K562 (cell line): Measurements from ENCODE around the gene MMP27. TPM values are rescaled to one million over a fixed set of nuclear protein-coding genes. Genes with fewer than 3 reads are reported as not detected.

Experiments used
- ATAC-seq: fragments of 200-7000 bp; cut with Tn5 transposase; 3 replicates; pipeline ENCODE4 v1.9.1; 2020; ENCODE audit warnings: moderate library complexity
- BruUV-seq: library from RNA; stranded (reverse); fragments of 400-500 nt; replicated peaks from 2 replicates; lab custom pipeline; 2021; lab: Mats Ljungman, UMichigan
- CTCF ChIA-PET: fragments of 300-600 bp; formaldehyde crosslinking; extraction: SDS; loops from one replicate; lab custom pipeline; 2021; ENCODE audit warnings: low intra/inter-chr PET ratio; lab: Yijun Ruan, JAX
- POLR2A ChIA-PET: fragments of 300-600, 350-650 bp; sonication (Branson Sonifier 250); formaldehyde crosslinking; extraction: SDS; loops from one replicate; lab custom pipeline; 2021; ENCODE audit warnings: antibody characterized with exemption, inconsistent platforms; lab: Yijun Ruan, JAX
- DNase-seq, 4 experiments: peaks; one replicate each; pipeline versions ENCODE4 v3.0.0 to v3.0.0-alpha.2; 2011 to 2018; ENCODE audit warnings: low spot score in 3 of 4, mixed read lengths in 3 of 4; ENCODE audit errors: extremely low read depth in 1 of 4
- FAIRE-seq: peaks from 2 replicates; lab custom pipeline; 2011; peaks lifted over from hg19 to GRCh38; lab: Jason Lieb, UNC
- H2AFZ ChIP-seq: 2 replicates; pipeline ENCODE4 v1.6.0; 2011; ENCODE audit warnings: low read depth, low read length, control low read depth, inconsistent platforms
- H3K27ac ChIP-seq: fragments of 200-600 bp; 3 replicates; pipeline ENCODE4 v1.8.0; 2011; ENCODE audit warnings: low read depth, mild to moderate bottlenecking, control low read depth, inconsistent platforms, low read length, moderate library complexity, mixed read lengths; ENCODE audit errors: extremely low read depth
- H3K27me3 ChIP-seq, 2 experiments: fragments of 300-600 bp in 1 of 2; 2 replicates in 1 of 2; 3 replicates in 1 of 2; pipeline versions ENCODE4 v1.6.0 to v1.8.0; 2011; ENCODE audit warnings: inconsistent platforms in 2 of 2, low read length in 2 of 2, mild to moderate bottlenecking in 1 of 2, mixed read lengths in 1 of 2, moderate library complexity in 1 of 2; ENCODE audit not compliant: control insufficient read depth in 2 of 2, insufficient read depth in 2 of 2
- H3K36me3 ChIP-seq: fragments of 300-600 bp; 3 replicates; pipeline ENCODE4 v1.8.0; 2011; ENCODE audit warnings: mild to moderate bottlenecking, low read length, inconsistent platforms; ENCODE audit not compliant: control insufficient read depth, insufficient read depth
- H3K4me1 ChIP-seq, 2 experiments: fragments of 200-600 bp in 1 of 2; replicated peaks in 1 of 2; 2 replicates in 1 of 2; 3 replicates in 1 of 2; pipeline versions ENCODE4 v1.5.1 to v1.8.0; 2011; ENCODE audit warnings: inconsistent platforms in 2 of 2, low read length in 2 of 2, mild to moderate bottlenecking in 1 of 2, mixed read lengths in 1 of 2, moderate library complexity in 1 of 2; ENCODE audit not compliant: control insufficient read depth in 2 of 2, insufficient read depth in 2 of 2
- H3K4me2 ChIP-seq: 2 replicates; pipeline ENCODE4 v1.6.1; 2011; ENCODE audit warnings: low read length, control low read depth, inconsistent platforms, mixed read lengths; ENCODE audit not compliant: insufficient read depth
- H3K4me3 ChIP-seq: fragments of 200-600 bp; sonication (generic), shearing (Covaris generic); 2 replicates; pipeline ENCODE4 v1.5.1; 2016; ENCODE audit warnings: control low read depth, inconsistent platforms
- H3K79me2 ChIP-seq: fragments of 200-600 bp; 3 replicates; pipeline ENCODE4 v1.8.0; 2011; ENCODE audit warnings: low read length, inconsistent platforms; ENCODE audit not compliant: control insufficient read depth, insufficient read depth
- H3K9ac ChIP-seq, 2 experiments: 2 replicates each; pipeline versions ENCODE4 v1.6.0 to v1.6.1; 2011; ENCODE audit warnings: low read depth in 2 of 2, low read length in 2 of 2, control low read depth in 1 of 2, inconsistent platforms in 1 of 2, mild to moderate bottlenecking in 1 of 2, mixed read lengths in 1 of 2; ENCODE audit not compliant: insufficient read depth in 1 of 2
- H3K9me1 ChIP-seq: one replicate; pipeline ENCODE4 v1.6.0; 2011; ENCODE audit warnings: inconsistent platforms, mild to moderate bottlenecking, low read length, moderate library complexity; ENCODE audit not compliant: control insufficient read depth, insufficient read depth
- H3K9me3 ChIP-seq: replicated peaks from 2 replicates; pipeline ENCODE4 v1.5.1; 2011; ENCODE audit warnings: low read depth, low read length, inconsistent platforms; ENCODE audit not compliant: control insufficient read depth, insufficient read depth
- H4K20me1 ChIP-seq: replicated peaks from 2 replicates; pipeline ENCODE4 v1.6.1; 2011; ENCODE audit warnings: low read length, inconsistent platforms, mixed read lengths; ENCODE audit not compliant: control insufficient read depth, insufficient read depth
- BRF2 ChIP-seq: IDR thresholded peaks from 3 replicates; pipeline ENCODE4 v1.6.1; 2011; ENCODE audit warnings: borderline replicate concordance, mild to moderate bottlenecking; ENCODE audit not compliant: insufficient read length, insufficient read depth
- ELK3 ChIP-seq: fragments of 450-650 bp; formaldehyde crosslinking; IDR thresholded peaks from 2 replicates; pipeline ENCODE4 v1.4.0; 2020; ENCODE audit warnings: mild to moderate bottlenecking
- HLTF ChIP-seq: fragments of 450-650 bp; IDR thresholded peaks from 2 replicates; pipeline ENCODE4 v1.6.1; 2016
- KLF13 ChIP-seq: fragments of 450-650 bp; IDR thresholded peaks from 2 replicates; pipeline ENCODE4 v1.6.1; 2016; ENCODE audit warnings: missing genetic modification characterization, low read depth, mild to moderate bottlenecking, missing compliant biosample characterization, moderate library complexity, borderline replicate concordance
- KLF16 ChIP-seq: IDR thresholded peaks from 2 replicates; pipeline ENCODE4 v1.6.1; 2016; ENCODE audit warnings: antibody characterized with exemption
- NONO ChIP-seq, 2 experiments: fragments of 200-400 bp in 1 of 2; fragments of 450-650 bp in 1 of 2; formaldehyde crosslinking in 1 of 2; IDR thresholded peaks; 2 replicates each; pipeline ENCODE4 v1.6.1; 2017; ENCODE audit warnings: low read depth in 2 of 2, mild to moderate bottlenecking in 2 of 2, moderate library complexity in 2 of 2, low read length in 1 of 2
- PHF20 ChIP-seq: fragments of 450-650 bp; IDR thresholded peaks from 2 replicates; pipeline ENCODE4 v1.6.1; 2018; ENCODE audit not compliant: partially characterized antibody
- RBM15 ChIP-seq: fragments of 200-400 bp; formaldehyde crosslinking; IDR thresholded peaks from 2 replicates; pipeline ENCODE4 v1.6.1; 2018; ENCODE audit warnings: mild to moderate bottlenecking, low read length, moderate library complexity; ENCODE audit not compliant: insufficient read depth
- STAG1 ChIP-seq: sonication (generic); formaldehyde crosslinking; IDR thresholded peaks from 2 replicates; pipeline ENCODE4 v1.5.0; 2020; ENCODE audit warnings: missing genetic modification reagents, borderline replicate concordance
- ZC3H8 ChIP-seq: fragments of 450-650 bp; IDR thresholded peaks from 2 replicates; pipeline ENCODE4 v1.6.1; 2017
- ZNF311 ChIP-seq: fragments of 250-450 bp; sonication (Bioruptor Pico); IDR thresholded peaks from 2 replicates; pipeline ENCODE4 v1.4.0; 2020; ENCODE audit warnings: mild to moderate bottlenecking, moderate library complexity
- ZNF445 ChIP-seq: fragments of 250-450 bp; sonication (Bioruptor Pico); IDR thresholded peaks from 2 replicates; pipeline ENCODE4 v1.4.0; 2020; ENCODE audit warnings: low read depth, mild to moderate bottlenecking, moderate library complexity
- WGBS: fragments of 100-300 bp; shearing (Covaris generic); methylation state at CpG from one replicate; pipeline ENCODE4 v1.1.6; 2016; ENCODE audit warnings: low coverage, mixed read lengths; ENCODE audit not compliant: insufficient coverage; ENCODE audit errors: missing lambda C conversion rate; 5-methylcytosine and 5-hydroxymethylcytosine counted together
- in situ Hi-C: fragments of 300-500 bp; cut with MboI; formaldehyde crosslinking; loops from 4 replicates; pipeline ENCODE4 v1.15.0; 2018; ENCODE audit warnings: inconsistent platforms, mixed read lengths
- intact Hi-C: fragments of 100-400 bp; cut with micrococcal nuclease; formaldehyde crosslinking; loops from 2 replicates; pipeline ENCODE4 v1.14.2; 2022
- polyA plus RNA-seq, 8 experiments: library from polyadenylated mRNA; depleted of rRNA in 4 of 8; stranded (reverse) in 5 of 8; unstranded in 3 of 8; fragments of >200 nt; fragmentation: Nextera tagmentation in 2 of 8; fragmentation: Illumina TruSeq in 1 of 8; extraction: Ambion mirVana in 2 of 8; extraction: Trizol in 1 of 8; gene quantifications; 2 replicates each; pipeline versions ENCODE4 v1.2.1 to v1.2.3, GENCODE V29; 2011 to 2014; ENCODE audit warnings: inconsistent platforms in 1 of 8, missing spikeins in 1 of 8
- total RNA-seq, 7 experiments: library from RNA; depleted of rRNA in 6 of 7; stranded (reverse); fragments of >200 nt in 6 of 7; fragmentation: Illumina TruSeq in 2 of 7; extraction: Trizol in 2 of 7; gene quantifications; 2 replicates each; pipeline versions ENCODE4 v1.2.1 to v1.2.3, GENCODE V29; 2011 to 2021; ENCODE audit warnings: low replicate concordance in 1 of 7

MMP27 gene
- total and polyA plus RNA-seq, 9 of the 15 experiments (the other 6 are each of a cell fraction or from before 2014, with no cell fraction given), result not detected

- Histone ChIP-seq H3K4me2 (no peak overlapping the region), H3K9ac (no peak overlapping the region), H3K4me1 (no peaks in the 10 kb centered on the region), H3K9me1 (no peaks in the 10 kb centered on the region), H3K36me3 (no peaks in the 10 kb centered on the region)
- intact Hi-C loops, result no loop called here
- 0% methylated on average over 3 of the region's 3 CpGs for WGBS
- CTCF ChIA-PET, result no interaction called here
- TF ChIP-seq STAG1 (CRISPR knock-in tag) (no peak), NONO (IDR thresholded peaks at IDR 0.05; ENCODE audit: low read depth in 2 of 2, low read length in 1 of 2) (no peak), HLTF (no peak), KLF13 (no peak), KLF16 (no peak), ZNF445 (CRISPR knock-in tag) (no peak), RBM15 (no peak), ZC3H8 (no peak), PHF20 (no peak), ELK3 (CRISPR knock-in tag) (no peak), BRF2 (no peak), ZNF311 (CRISPR knock-in tag) (no peak)
- TF ChIP-seq, all 486 proteins: peak for 0
- Histone ChIP-seq H3K79me2 (no peaks in the 10 kb centered on the region), H3K27me3 (no peaks in the 10 kb centered on the region), H2AFZ (no peak overlapping the region), H3K4me3 (no peak overlapping the region), H3K9me3 (no peaks in the 10 kb centered on the region), H3K27ac (no peak overlapping the region), H4K20me1 (no peaks in the 10 kb centered on the region)
- ATAC-seq (no peak), DNase-seq (no peak), FAIRE-seq (no peak)
- no TSS peak for BruUV-seq
- POLR2A ChIA-PET, result no interaction called here
- in situ Hi-C loops, result no loop called here
These were observed 1.6 kb downstream of the MMP27 start for GRCh38 chr11:102703826-102704493.
